HG03025 (cell line): ENCODE data around the gene PCSK7.
"Not testable (repeated sequence)": the region's sequence is repeated elsewhere in the genome, so short reads cannot be mapped to it uniquely, and the experiment has no call there.

Experiments
- ATAC-seq: cut with Tn5 transposase; IDR thresholded peaks from one replicate; pipeline ENCODE4 v1.9.1; 2021; ENCODE audit warnings: mild to moderate bottlenecking, moderate library complexity; ENCODE audit not compliant: unreplicated experiment, low FRiP score

The PCSK7 gene

GRCh38 chr11:117218133-117218915, 13.5 kb downstream of the PCSK7 start:
- no peak for ATAC-seq

DNA sequence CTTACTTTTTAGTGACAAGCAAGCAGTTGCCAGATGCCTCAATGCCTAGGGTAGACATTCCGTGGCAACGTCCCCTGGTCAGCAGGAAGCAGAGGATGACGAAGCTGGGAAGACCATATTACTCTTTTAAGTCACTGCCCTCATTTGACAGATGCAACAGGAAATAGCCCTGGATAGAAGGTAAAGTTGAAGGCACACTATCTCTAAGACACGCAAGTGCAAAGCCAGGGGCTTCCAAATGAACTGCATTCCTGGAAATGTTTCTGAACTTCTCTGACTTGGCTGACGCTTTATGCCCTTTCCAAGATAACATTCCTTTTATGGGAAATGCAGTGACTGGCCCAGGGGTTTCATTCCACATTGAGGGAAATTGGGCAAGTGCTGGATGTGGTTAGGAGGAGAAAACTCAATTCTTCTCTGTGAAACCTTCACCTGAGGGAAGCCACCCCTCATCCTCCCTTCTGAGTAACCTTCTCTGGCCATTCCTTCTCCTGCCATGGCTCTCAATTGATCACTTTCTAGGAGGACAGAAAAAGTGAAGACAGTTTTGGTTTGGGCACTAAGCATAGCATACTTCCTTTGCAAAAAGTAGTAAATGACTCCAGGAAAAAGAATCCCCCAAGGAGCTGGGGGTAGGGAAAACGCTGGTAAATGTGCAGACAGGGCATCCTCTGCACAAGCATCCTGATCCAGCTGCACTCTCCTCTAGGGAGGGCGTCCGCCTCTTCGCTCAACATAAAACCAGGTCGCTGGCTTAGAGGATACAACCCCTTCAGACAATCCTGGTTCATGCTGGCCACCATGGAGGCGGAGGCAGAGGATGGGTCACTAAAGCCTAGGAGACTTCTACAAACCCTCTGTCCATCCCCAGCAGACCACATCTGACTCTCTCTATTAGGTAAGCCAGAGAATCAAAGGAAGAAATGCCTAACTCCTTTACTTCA, 14.5 kb downstream of the PCSK7 start:
- ATAC-seq: no peak

DNA sequence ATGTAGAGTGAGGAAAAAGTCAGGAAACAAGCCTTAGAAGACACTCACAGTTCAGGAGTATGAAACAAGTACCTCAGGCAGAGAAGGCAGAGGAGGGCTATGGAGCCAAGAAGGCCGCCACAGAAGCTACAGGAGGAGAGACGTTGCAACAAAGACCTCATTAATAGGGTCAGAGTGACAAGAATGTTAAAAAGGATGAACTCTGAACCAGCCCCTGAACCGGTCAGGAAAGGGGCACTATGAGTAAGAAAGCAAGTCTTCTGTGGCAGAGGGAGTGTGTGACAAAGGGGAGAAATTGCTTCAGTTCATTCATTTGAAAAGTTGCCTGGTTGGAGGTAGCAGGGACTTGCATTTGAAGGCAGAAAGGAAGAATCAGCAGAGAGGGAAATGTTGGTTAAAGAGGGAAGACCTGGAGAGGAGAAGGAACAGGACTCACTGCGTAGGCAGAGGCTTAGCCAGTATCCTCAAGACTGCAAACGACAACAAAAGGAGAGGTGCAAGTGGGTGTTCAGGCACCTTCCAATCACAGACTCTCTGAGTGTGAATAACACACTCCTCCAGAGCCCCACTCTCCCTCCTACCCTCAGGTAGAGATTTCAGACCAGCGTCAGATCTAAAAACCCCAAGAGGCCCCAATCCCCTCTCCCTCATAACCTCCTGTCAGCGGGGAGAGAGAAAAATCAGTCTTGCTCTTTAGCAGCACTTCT, 17.3 kb downstream of the PCSK7 start:
- ATAC-seq: no peak

DNA sequence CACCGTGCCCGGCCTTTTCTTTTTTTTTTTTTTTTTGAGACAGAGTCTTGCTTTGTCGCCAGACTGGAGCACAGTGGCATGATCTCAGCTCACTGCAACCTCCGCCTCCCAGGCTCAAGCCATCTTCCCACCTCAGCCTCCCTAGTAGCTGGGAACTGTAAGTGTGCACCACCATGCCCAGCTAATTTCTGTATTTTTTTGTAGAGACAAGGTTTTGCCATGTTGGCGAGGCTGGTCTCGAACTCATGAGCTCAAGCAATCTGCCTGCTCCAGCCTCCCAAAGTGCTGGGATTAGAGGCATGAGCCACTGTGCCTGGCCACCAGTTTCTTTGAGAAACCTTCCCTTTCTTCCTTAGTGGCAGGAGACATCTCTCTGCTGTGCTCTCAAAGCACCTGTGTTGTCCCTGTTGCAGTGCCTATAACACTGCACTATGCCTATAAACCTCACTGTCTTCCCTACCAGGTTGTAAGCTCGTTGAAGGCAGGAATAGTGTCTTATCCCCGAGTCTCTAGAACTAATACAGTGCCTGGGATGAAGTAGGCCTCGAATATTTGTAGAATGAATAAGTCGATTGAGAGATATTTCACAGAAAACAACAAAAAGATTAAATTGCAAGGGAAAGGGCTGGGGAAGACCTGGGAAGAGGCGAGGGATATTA, 19.0 kb downstream of the PCSK7 start:
- no peak for ATAC-seq

DNA sequence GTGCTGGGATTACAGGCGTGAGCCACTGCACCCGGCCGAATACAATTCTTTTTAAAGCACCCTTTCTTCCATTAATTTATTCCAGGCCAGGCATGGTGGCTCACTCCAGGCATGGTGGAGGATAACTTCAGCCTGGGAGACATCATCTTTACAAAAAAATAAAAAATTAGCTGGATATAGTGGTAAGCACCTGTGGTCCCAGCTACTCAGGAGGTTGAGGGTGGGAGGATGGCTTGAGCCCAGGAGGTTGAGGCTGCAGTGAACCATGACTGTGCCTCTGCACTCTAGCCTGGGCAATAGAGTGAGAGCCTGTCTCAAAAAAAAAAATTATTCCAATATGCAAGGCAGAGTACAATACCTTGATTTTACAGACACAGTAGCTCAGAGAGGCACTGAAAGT, 21.3 kb downstream of the PCSK7 start:
- no peak for ATAC-seq

GRCh38 chr11:117209351-117210125, 22.3 kb downstream of the PCSK7 start:
- ATAC-seq: not testable (repeated sequence)

DNA sequence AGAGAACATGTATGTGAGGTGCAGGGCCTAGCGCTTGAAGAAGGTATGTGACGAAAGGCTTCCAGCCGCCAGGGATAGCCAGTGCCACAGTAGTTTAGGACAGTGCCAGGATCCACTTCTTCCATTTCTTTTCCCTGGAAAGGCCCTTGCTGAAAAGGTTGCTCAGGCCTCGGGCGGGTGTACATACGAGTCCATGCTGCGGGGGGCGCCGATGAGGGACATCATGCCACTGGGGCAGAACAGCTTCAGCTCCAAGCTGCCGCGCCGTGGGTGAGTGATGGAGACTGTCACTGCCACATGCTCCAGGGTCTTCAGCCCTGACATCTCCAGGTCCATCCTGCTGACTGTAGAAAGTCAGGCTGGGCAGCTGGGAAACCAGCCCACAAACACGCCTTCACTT, 23.2 kb downstream of the PCSK7 start:
- ATAC-seq: not testable (repeated sequence)

DNA sequence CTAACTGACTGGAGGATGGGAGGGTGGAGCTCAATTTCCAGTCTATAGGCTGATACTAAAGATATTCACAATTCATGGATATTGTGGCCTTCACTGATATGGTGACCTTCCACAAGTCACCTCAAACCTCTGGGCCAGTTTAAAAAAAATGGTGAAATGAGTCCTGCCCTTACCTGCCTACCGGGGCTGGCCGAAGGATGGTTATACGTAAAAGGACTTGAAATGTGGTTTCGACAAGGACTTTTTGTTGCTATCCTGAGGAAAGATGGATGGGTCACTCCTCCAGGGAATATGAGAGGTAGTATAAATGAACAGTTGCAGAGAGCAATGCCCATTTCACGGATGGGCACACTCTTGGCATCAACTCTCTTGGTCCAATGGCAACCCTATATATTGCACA, 24.4 kb downstream of the PCSK7 start:
- ATAC-seq: not testable (repeated sequence)

DNA sequence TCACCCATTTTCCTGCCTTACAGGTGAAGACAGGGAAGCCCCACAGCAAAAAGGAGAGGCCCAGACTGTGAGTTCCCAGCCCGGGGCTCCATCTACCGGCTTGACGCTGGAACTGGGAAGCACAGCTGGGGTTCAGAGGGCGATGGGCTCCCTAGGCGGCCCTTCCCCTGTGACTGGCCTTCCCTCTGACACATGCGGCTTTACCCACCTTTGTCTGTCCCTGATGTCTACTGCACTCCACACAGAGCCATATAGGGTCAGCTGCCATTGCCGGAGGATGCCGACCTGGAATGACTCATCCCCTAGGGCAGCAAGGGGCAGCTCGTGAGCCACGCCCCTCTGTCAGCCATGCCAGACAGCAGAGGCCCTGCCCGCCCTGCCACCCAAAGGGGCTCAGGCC, 25.0 kb downstream of the PCSK7 start:
- not testable (repeated sequence) for ATAC-seq

DNA sequence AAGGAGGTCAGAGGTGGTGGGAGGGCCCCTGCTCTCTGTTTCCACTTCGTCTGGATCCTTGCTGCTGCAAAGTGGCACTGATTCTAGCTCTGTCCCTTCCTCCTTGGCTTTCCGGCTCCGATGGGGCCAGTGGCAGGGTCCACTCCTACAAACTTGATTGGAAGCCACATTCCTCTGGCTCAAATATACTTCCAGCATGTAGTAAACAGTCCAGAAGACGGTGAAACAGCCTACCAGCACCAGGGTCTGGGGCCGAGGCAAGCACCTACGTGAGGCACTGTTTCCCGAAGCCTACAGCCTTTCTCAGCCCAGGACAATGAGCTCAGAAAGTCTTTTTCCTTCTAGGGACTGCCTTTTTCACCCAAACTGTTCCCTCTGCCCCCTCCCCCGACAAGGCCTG, 25.8 kb downstream of the PCSK7 start:
- not testable (repeated sequence) for ATAC-seq

GRCh38 chr11:117205211-117205818, 26.6 kb downstream of the PCSK7 start:
- no peak for ATAC-seq

DNA sequence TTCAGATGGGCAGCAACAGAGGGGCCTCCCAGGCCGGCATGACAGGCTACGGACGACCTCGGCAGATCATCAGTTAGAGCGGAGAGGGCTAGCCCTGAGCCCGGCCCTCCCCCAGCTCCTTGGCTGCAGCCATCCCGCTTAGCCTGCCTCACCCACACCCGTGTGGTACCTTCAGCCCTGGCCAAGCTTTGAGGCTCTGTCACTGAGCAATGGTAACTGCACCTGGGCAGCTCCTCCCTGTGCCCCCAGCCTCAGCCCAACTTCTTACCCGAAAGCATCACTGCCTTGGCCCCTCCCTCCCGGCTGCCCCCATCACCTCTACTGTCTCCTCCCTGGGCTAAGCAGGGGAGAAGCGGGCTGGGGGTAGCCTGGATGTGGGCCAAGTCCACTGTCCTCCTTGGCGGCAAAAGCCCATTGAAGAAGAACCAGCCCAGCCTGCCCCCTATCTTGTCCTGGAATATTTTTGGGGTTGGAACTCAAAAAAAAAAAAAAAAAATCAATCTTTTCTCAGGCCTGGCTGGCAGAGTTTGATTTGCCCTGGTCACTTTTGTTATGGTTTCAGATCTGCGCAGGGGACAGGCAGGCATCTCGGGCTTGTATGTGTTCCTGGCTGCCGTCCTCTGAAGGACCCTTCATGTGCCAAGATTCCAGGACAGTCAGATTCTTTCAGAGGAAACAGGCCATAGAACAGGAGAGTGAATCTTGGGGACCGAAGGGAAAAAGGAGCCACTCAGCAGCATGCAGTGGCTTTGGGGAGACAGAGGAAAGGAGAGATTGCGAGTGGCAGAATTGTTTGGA, 27.4 kb downstream of the PCSK7 start:
- no peak for ATAC-seq

DNA sequence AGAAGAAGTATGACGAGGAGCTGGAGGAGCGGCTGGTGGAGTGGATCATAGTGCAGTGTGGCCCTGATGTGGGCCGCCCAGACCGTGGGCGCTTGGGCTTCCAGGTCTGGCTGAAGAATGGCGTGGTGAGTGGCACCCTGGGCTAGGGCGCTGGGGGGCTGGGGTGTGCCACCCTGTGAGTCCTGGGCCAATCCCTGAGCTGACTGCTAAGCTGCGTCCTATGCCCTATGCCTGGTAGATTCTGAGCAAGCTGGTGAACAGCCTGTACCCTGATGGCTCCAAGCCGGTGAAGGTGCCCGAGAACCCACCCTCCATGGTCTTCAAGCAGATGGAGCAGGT, 28.8 kb downstream of the PCSK7 start:
- ATAC-seq: no peak

GRCh38 chr11:117202386-117203068, 29.3 kb downstream of the PCSK7 start:
- no peak for ATAC-seq

GRCh38 chr11:117201658-117202305, 30.1 kb downstream of the PCSK7 start:
- ATAC-seq: no peak

GRCh38 chr11:117200813-117201657, 30.8 kb downstream of the PCSK7 start:
- ATAC-seq: no peak
